ENCODE measurements around the gene CFAP99.

DNA sequence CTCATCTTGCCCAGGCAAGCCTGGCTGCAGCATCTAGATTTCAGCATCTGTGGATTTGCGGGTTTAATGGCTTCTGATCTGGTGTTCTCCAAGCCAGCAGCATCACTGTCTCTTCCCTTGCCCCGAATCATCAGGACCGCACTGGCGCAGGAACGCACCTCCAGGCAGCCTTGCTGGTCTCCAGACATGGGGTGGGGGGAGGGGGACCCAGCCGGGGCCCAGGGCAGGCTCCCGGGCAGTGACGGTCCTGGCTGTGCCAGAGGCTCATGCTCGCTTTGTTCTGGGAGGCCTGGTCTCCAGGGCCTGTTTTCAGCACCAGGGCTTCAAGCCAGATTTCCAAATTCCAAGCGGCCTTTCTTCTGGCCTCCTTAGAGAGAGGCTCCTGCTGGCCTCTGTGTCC is 4.9 kb downstream of the CFAP99 start:
- TF ChIP-seq FOXM1 (IDR thresholded peaks at IDR 0.05; ENCODE audit: borderline replicate concordance, low read depth) = no peak
- TF ChIP-seq EGR1 (IDR thresholded peaks at IDR 0.05) = no peak
- TF ChIP-seq RAD21 (IDR thresholded peaks at IDR 0.05; ENCODE audit: low read depth) = no peak
